ENCODE measurements around the gene CD320.
"Not testable (repeated sequence)": the region's sequence is repeated elsewhere in the genome, so short reads cannot be mapped to it uniquely, and the experiment has no call there.

The CD320 gene

GRCh38 chr19:8332976-8333766 is 25.0 kb upstream of the CD320 start:
- DNase-seq, result no peak

GRCh38 chr19:8331263-8331845 is 23.2 kb upstream of the CD320 start:
- no peak for DNase-seq

- DNase-seq, result no peak
Measured at GRCh38 chr19:8329996-8330395, 21.8 kb upstream of the CD320 start.

GRCh38 chr19:8325454-8325853 is 17.3 kb upstream of the CD320 start:
- DNase-seq, result no peak

DNA sequence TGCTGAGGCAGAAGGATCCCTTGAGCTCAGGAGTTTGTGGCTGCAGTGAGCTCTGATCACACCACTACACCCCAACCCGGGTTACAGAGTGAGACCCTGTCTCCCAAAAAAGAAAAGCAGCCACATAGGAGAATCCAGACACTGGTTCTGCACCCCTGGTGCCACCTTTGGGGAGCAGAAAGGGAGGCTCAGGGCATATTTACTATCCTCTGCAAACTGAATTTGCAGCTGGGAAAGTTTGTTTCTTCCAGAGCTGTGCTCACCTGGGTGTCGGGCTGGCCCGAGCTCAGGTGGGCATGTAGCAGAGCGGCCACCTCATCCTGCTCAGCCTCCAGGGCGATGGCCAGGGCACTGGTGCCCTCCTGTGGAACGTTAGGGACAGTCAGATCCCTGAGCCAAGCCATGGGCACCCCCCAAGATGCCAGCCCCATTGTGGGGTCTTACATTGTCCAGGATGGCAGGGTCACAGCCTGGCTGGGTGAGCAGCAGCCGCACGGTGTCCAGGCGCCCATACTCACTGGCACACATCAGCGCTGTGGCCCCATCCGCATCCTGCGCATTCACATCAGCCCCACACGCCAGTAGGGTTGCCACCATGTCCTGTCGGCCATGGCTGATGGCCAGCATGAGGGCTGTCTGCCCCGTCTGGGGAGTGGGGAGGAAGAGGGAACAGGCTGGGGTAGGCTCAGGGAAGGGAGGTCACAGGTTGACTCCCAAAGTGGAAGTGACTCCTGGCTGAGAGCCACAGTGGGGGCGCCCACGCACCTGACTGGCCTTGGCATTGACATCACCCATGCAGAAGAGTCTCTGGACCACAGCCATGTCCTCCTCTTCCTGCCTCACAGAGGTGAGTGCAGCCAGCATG is 16.3 kb upstream of the CD320 start:
- no peak for DNase-seq

DNA sequence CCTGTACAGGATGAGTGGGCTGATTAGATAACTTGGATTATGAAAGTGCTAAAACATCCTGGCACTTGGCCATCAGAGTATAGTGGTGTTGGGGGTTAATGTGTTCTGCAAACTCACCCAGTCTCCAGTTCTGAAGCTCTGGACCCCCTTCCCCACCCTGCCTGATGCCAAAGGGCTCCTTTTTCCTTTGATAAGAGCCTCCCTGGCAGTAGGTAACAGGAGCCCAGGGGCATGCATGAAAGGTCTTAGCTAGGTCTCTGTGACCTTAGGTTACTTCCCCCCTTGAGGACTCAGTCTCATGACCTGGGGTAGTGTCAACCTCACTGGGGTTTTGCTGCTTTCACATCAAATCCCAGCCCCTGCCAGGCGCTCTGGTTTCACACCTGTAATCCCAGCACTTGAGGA is 15.6 kb upstream of the CD320 start:
- DNase-seq, result no peak

- DNase-seq, result no peak
Measured at GRCh38 chr19:8322638-8322997, 14.5 kb upstream of the CD320 start.

GRCh38 chr19:8321986-8322637 is 14.0 kb upstream of the CD320 start:
- DNase-seq, result no peak

GRCh38 chr19:8321067-8321985 is 13.2 kb upstream of the CD320 start, which contains the start of the genes NDUFA7 and RPS28:
Gene NDUFA7 (minus strand): TSS chr19:8321375. CDS start chr19:8321358, 17 bp downstream.
Gene RPS28 (plus strand): TSS chr19:8321496. CDS start chr19:8321531, 35 bp downstream.
- DNase-seq, result peak; percentile 98

DNA sequence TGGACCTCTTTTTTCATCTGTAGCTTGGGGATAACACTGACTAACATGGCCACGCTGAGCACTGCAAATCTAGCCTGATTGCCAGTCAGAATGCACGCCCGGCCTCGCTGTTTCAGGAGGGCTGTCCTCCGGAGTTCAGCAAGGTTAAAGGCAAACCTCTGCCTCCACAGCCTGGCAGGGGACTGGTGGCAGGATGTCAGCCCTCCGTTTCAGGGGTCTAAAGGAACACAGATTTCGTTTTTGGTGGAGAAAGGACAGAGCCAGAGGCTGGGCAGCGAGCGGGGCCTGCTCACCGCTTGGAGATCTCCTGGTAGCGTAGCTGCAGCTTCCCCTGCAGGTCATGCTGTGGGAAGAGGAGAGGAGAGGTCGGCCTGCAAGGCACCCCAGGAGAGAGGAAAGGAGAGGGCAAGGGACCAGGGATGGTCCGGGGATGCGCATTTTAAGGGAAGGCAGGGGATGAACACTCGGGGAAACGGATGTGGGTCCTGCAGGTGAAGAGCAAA is 12.5 kb upstream of the CD320 start:
- DNase-seq, result no peak

GRCh38 chr19:8319807-8320520 is 11.8 kb upstream of the CD320 start:
- DNase-seq, result no peak

DNA sequence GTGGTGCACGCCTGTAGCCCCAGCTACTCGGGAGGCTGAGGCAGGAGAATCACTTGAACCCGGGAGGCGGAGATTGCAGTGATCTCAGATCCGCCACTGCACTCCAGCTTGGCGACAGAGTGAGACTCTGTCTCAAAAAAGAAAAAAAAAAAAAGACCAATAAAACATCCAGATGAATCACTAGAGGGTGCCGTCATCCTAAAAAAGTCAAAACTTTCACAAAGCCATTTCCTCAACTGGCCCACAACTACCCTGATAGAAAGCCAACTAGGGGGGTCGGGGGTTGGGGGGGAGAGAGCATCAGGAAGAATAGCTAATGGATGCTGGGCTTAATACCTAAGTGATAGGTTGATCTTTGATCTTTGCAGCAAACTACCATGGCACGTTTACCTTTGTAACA is 10.7 kb upstream of the CD320 start:
- DNase-seq, result not testable (repeated sequence)

- no peak for DNase-seq
Measured at GRCh38 chr19:8316351-8317125, 8.4 kb upstream of the CD320 start.

DNA sequence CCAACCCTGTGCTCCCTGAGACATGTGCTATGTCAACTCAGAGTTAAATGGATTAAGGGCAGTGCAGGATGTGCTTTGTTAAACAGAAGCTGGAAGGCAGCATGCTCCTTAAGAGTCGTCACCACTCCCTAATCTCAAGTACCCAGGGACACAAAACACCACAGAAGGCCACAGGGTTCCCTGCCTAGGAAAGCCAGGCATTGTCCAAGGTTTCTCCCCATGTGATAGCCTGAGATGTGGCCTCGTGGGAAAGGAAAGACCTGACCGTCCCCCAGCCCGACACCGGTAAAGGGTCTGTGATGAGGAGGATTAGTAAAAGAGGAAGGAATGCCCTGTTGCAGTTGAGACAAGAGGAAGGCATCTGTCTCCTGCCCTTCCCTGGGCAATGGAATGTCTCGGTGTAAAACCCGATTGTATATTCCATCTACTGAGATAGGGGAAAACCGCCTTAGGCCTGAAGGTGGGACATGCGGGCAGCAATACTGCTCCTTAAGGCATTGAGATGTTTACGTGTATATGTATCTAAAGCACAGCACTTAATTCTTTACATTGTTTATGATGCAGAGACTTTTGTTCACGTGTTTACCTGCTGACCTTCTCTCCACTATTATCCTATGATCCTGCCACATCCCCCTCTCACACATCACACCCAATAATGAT is 7.0 kb upstream of the CD320 start:
- DNase-seq, result not testable (repeated sequence)

- no peak for DNase-seq
Measured at GRCh38 chr19:8311461-8312260, 3.5 kb upstream of the CD320 start.

DNA sequence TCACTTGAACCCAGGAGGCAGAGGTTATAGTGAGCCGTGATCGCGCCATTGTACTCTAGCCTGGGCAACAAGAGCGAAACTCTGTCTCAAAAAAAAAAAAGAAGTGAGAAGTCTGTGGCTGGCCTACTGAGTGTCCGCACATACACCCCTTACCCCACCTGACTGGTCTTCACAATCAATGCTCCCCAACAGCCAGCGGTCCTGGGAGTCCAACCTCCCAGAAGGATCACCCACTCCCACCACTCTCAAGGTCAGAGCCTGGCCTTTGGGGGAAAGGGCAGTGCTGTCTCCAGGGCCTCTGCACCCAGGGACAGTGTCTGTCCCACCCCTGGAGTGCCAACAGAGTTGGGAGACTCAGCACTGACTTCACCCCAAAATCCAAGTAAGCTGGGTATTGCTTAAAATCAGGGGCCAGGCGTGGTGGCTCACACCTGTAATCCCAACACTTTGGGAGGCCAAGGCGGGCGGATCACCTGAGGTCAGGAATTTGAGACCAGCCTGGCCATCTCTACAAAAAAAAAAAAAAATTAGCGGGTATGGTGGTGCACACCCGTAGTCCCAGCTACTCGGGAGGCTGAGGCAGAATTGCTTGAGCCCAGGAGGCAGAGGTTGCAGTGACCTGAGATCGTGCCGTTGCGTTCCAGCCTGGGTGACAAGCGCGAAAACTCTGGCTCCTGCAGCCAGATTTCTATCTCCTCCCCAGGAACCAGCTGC is 2.3 kb upstream of the CD320 start:
- no peak for DNase-seq

GRCh38 chr19:8308891-8309291 is 733 bp upstream of the CD320 start:
- DNase-seq, result no peak

DNA sequence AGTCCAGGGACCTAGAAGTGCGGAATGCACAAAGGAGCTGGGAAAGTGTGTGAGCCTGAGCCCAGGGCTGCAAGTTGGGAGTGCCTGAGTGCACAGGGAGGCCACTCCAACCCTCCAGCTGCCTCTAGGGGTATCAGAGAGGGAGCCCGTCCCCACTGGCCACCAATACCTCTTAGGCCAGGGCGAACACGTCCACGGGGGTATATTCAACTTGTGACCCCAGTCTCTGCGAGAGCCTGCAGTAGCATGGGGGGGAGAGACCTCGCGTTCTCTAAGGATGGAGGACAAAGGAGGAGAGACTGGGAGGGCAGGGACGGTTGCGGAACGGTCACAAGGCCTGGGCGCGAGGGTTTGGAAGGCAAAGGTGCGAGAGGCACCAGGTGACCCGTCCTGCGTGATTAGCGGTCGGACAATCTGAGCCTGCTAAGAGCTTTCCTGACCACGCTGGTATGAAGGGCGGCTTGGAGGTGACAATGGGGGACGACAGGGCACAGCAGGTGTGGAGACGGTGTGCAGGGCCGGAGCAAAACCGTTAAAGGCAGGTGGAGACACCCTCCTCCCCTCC is 676 bp downstream of the CD320 start:
- DNase-seq, result no peak

All from midbrain (tissue), 1 donor.